DOHH2 (cell line): ENCODE measurements around the gene DSCAM.

Source experiments
- H3F3A ChIP-seq: fragments of 200-600 bp; sonication (generic), shearing (Covaris generic); 2 replicates; pipeline ENCODE4 v1.6.0; 2016; ENCODE audit warnings: antibody characterized with exemption, mild to moderate bottlenecking; ENCODE audit not compliant: control insufficient read depth, insufficient read depth
- H3K27ac ChIP-seq: fragments of 200-600 bp; sonication (generic); 2 replicates; pipeline ENCODE4 v1.5.1; 2014; ENCODE audit warnings: low read depth, mild to moderate bottlenecking, low read length, moderate library complexity
- H3K27me3 ChIP-seq: fragments of 200-600 bp; sonication (generic); 2 replicates; pipeline ENCODE4 v1.6.1; 2014; ENCODE audit warnings: mild to moderate bottlenecking, low read length, mixed read lengths; ENCODE audit not compliant: control insufficient read depth
- H3K36me3 ChIP-seq: fragments of 200-600 bp; sonication (generic); 2 replicates; pipeline ENCODE4 v1.6.1; 2014; ENCODE audit warnings: mild to moderate bottlenecking, low read length, moderate library complexity, mixed read lengths; ENCODE audit not compliant: control insufficient read depth
- H3K4me1 ChIP-seq: fragments of 200-600 bp; sonication (generic); 2 replicates; pipeline ENCODE4 v1.6.1; 2014; ENCODE audit warnings: mild to moderate bottlenecking, low read length, mixed read lengths; ENCODE audit not compliant: control insufficient read depth
- H3K4me2 ChIP-seq: fragments of 200-600 bp; sonication (generic); 2 replicates; pipeline ENCODE4 v1.6.0; 2014; ENCODE audit warnings: mild to moderate bottlenecking, low read length, moderate library complexity
- H3K4me3 ChIP-seq: fragments of 200-600 bp; sonication (generic); 2 replicates; pipeline ENCODE4 v1.5.1; 2014; ENCODE audit warnings: mild to moderate bottlenecking, low read length, mixed read lengths
- H3K79me2 ChIP-seq: fragments of 200-600 bp; sonication (generic); 2 replicates; pipeline ENCODE4 v1.6.1; 2014; ENCODE audit warnings: mild to moderate bottlenecking, low read length, mixed read lengths; ENCODE audit not compliant: control insufficient read depth
- H3K9me2 ChIP-seq: fragments of 200-600 bp; sonication (generic); replicated peaks from 2 replicates; pipeline ENCODE4 v1.6.1; 2014; ENCODE audit warnings: mild to moderate bottlenecking, low read length, mixed read lengths; ENCODE audit not compliant: control insufficient read depth
- H3K9me3 ChIP-seq: fragments of 200-600 bp; sonication (generic); 2 replicates; pipeline ENCODE4 v1.6.1; 2014; ENCODE audit warnings: antibody characterized with exemption, low read length, mixed read lengths; ENCODE audit not compliant: control insufficient read depth, insufficient read depth
- H4K20me1 ChIP-seq: fragments of 200-600 bp; sonication (generic); 2 replicates; pipeline ENCODE4 v1.6.0; 2014; ENCODE audit warnings: low read depth, mild to moderate bottlenecking, antibody characterized with exemption, low read length, moderate library complexity; ENCODE audit not compliant: control insufficient read depth, insufficient read depth
- EZH2phosphoT487 ChIP-seq: fragments of 200-600 bp; sonication (generic); IDR thresholded peaks from 2 replicates; pipeline ENCODE4 v1.6.1; 2017; ENCODE audit warnings: borderline replicate concordance, mild to moderate bottlenecking, antibody characterized with exemption, low read length, moderate library complexity, mixed read lengths
- TF ChIP-seq, protein P1 (sequence below): fragments of 200-600 bp; sonication (generic); IDR thresholded peaks from one replicate; pipeline ENCODE4 v1.5.1; 2014; ENCODE audit warnings: antibody characterized with exemption, mild to moderate bottlenecking, low read depth, low read length; ENCODE audit not compliant: poor library complexity, severe bottlenecking

The DSCAM gene

DNA sequence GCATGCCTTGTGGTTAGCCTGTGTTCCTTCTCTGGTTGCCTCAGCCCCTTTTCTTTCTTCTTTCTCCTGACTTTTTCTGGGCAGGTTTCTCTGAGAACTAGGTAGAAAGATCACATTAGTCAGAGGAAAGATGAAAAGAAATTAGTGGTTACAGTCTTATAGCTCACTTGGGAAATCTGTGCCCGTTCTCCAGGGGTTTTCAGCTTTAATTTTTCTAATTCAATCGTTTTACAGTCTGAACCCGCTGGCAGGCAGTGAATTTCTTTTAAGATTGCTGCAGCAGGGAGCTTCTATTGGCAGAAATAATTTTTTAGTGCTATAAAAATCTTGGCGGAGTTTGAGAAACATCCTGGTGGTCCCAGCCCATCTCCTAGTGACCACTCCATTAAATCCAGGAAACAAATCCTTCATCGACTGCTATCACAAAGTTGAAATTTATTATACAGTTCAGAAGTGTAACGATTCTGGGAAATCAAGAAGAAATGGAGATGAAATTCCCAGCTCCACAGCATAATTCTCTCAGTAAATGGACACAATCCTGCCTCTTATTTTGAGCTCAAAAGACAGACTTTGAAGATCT is 866.6 kb downstream of the DSCAM start:
- no peak for TF ChIP-seq EZH2phosphoT487
- TF ChIP-seq, protein P1, sequence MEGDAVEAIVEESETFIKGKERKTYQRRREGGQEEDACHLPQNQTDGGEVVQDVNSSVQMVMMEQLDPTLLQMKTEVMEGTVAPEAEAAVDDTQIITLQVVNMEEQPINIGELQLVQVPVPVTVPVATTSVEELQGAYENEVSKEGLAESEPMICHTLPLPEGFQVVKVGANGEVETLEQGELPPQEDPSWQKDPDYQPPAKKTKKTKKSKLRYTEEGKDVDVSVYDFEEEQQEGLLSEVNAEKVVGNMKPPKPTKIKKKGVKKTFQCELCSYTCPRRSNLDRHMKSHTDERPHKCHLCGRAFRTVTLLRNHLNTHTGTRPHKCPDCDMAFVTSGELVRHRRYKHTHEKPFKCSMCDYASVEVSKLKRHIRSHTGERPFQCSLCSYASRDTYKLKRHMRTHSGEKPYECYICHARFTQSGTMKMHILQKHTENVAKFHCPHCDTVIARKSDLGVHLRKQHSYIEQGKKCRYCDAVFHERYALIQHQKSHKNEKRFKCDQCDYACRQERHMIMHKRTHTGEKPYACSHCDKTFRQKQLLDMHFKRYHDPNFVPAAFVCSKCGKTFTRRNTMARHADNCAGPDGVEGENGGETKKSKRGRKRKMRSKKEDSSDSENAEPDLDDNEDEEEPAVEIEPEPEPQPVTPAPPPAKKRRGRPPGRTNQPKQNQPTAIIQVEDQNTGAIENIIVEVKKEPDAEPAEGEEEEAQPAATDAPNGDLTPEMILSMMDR, result no peak
- Histone ChIP-seq H4K20me1 (no peaks in the 10 kb centered on the region), H3K4me3 (no peak overlapping the region), H3K4me1 (no peaks in the 10 kb centered on the region), H3K9me2 (no peaks in the 10 kb centered on the region), H3K79me2 (no peaks in the 10 kb centered on the region), H3K36me3 (no peaks in the 10 kb centered on the region), H3K4me2 (no peak overlapping the region), H3K9me3 (peaks cover 5% of the 10 kb centered on the region; the same call in 1 of the 2 replicates), H3K27me3 (no peaks in the 10 kb centered on the region), H3K27ac (no peak overlapping the region), H3F3A (no peaks in the 10 kb centered on the region)

DNA sequence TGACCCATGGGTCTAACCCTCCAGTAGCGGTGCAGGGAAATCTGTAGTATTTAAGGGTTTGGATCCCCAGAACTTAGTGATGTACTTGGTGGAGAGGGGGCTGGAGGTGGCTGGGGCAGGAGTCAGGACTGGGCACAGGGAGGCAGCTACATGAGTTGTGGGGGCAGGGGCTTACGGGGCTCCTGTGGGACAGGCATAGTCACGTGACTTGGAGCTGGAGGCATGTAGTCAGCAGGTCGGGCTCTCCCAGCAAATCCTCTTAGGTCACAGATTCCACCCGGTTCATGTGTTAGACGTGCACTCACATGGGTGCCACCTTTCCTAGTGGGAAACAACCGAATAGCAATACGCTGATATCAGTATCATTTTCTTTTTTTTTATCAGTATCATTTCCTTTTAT is 867.6 kb downstream of the DSCAM start:
- no peaks in the 10 kb centered on the region for H3K27me3 ChIP-seq
- no peak overlapping the region for H3K4me2 ChIP-seq
- no peak overlapping the region for H3K27ac ChIP-seq
- TF ChIP-seq, protein P1, result no peak
- no peak for TF ChIP-seq EZH2phosphoT487
- H3K36me3 ChIP-seq, result no peaks in the 10 kb centered on the region
- no peak overlapping the region for H3K4me3 ChIP-seq
- no peaks in the 10 kb centered on the region for H3K4me1 ChIP-seq
- H4K20me1 ChIP-seq, result no peaks in the 10 kb centered on the region
- no peaks in the 10 kb centered on the region for H3K79me2 ChIP-seq
- H3F3A ChIP-seq, result no peaks in the 10 kb centered on the region
- H3K9me3 ChIP-seq, result peaks cover 5% of the 10 kb centered on the region; the same call in 1 of the 2 replicates
- H3K9me2 ChIP-seq, result no peaks in the 10 kb centered on the region

DNA sequence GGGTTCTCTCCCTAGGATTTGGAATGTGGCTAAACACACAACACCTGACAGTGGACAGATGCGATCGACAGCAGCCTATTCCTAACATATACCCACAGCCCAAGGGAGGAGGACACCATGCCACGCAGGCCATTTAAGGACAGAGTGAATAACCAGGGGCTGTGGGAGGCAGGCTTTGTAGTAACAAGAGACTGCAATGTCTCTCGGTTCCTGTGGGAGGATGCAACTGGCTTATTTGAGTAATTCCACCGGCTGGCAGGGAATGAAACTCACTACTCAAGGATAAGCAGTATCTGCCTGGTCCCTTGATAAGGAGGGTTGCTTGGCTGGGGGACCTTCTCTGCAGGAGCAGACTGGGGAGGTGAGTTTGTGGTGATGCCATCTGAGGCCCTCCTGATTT is 870.2 kb downstream of the DSCAM start:
- Histone ChIP-seq H3K9me3 (peaks cover 5% of the 10 kb centered on the region; the same call in 1 of the 2 replicates), H3K27me3 (no peaks in the 10 kb centered on the region), H3K27ac (no peak overlapping the region), H3K4me2 (no peak overlapping the region), H3K9me2 (no peaks in the 10 kb centered on the region), H3K4me1 (no peaks in the 10 kb centered on the region), H3K79me2 (no peaks in the 10 kb centered on the region), H4K20me1 (no peaks in the 10 kb centered on the region), H3K4me3 (no peak overlapping the region), H3K36me3 (no peaks in the 10 kb centered on the region), H3F3A (no peaks in the 10 kb centered on the region)
- TF ChIP-seq, protein P1, result no peak
- TF ChIP-seq EZH2phosphoT487, result no peak
